Kasumi-1 (cell line): Measurements from ENCODE around the gene DLG5.

Source experiments
- DNase-seq, 2 experiments: peaks; one replicate each; lab custom pipeline; 2025; lab: John Stamatoyannopoulos, UW

Gene DLG5

DNA sequence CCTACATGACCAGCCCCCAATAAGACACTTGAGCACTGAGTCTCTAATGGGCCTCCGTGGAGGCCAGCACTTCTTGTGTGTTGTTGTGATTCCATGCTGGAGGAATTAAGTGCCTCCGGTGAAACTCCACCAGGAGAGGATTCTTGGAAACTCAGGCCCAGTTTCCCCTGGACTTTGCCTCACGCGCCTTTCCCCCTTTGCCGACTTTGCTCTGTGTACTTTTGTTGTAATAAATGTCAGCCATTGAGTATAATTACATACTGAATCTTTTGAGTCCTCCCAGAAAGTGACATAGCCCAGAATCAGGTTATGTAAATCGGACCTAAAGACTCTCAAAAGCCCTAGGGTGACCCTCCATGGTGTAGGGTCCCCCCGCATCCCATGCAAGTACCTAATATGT is 82.4 kb downstream of the DLG5 start:
- DNase-seq: no peak

DNA sequence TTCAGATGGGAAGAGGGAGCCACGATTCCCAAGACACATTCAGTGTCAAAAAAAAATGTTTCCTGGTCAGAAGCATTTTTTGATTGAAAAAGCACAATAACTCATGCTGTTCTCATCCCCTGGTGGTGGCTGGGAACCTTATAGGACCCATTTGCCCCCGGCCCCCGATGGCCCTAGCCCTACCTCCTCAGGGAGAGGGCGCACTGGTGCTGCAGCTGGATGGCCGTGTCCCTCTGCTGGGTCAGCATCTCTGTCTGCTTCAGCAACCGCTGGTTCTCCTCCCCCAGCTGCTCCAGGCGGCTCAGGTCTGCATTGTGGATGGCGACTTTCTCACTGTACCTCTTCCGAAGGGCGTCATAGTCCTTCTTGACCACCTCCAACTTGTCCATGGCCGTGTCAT is 83.3 kb downstream of the DLG5 start:
- no peak for DNase-seq

DNA sequence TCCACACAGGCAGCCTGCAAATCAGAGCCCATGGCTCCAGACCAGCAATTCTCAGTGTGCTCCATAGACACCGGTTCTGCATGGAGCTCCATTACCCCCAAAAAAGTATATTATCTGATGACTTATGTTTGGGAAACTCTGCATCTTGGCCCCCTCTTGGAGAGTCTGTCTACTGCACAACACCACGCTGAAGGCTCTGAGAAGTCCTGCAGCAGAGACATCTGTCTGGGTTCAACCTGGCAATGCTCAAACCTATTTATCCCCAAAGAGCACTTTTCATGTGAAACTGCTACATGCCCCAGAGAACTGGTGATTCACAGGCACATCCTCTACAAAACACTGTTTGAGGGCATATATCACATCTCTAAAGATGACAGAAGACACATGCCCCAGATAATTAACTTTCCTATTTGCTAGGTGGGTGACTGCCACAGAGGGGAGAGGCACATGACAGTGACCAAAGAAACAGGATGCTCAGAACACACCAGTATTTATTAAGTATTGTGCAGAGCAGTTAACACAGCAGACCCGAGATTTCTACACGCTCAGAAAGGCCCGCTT is 83.8 kb downstream of the DLG5 start:
- no peak for DNase-seq

DNA sequence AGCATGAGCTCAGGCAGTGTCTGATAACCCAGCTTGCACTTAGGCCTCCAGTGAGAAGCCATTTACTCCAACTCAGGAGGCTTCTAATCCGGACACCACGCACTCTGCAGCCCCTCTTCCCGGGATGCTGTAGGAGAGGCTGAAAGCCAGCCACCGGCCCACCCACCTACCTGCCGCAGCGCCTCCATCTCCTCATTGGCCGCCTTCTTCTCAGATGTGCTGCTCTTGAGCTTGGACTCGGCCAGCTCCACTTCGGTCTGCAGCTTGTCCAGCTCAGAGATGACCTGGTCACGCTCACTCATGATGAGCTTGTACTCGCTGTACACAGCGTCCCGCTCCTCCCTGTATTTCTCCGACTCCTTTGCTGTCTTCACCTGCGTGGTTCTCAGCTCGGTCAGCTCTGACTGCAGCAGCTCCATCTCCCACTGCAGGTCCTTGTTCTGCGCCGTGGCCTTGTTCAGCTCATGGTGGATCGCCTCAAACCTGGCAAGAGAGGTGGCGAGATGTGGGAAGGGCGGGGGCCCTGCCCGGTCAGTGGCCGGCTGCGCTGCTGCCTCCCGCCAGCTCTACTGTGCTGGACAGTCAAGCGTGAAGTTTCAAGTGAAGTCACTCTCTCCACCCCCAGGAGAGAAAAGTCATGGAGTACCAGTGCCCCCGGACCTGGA is 84.7 kb downstream of the DLG5 start:
- DNase-seq: no peak

DNA sequence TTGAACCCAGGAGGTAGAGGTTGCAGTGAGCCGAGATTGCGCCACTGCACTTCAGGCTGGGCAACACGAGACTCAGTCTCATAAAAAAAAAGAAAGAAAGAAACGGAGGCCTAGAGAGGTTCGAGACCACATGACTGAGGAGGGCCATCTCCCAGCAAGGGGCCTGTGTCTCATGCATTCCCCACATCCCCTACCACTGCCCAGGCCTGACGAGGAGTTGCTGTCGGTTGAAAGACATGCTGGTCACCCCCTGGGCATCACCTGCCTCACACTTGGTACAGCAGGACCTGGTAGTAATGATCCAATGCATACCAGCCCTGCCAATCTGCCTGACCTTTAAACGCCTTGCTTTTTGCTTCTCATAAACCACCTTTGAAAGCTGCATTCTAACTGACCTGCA is 85.9 kb downstream of the DLG5 start:
- DNase-seq: no peak

DNA sequence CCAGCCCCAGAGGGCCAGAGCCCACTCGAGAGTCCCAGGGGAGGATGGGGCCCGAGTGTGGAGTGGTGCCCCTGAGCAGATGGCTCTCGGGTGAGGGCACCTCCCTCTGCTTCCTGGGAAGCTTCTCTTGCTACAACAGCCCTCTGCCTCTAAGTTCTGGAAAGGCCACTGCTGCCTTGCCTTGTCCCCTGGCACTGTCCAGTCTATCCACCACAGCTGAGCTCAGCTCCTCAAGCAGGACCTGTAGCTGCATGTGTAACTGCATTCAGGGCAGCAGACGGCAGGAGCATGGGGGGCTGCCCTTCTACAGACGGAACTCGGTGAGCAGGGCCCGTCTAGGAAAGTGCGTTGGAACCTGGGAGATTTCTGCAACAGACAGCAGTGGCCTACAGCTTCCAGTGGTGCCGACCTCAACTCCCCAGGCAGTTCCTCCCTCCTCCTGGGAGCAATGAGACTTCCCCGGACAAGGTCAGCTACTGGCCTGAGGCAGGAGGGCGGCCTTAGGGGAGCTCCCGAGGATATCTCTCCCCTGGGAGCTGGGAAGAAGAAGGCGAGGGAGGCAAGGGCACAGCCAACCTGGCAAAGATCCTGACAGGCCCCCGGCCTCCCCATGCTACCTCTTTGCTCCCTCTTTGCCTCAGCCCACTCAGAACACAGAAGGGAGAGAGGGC is 88.5 kb downstream of the DLG5 start:
- DNase-seq: no peak

DNA sequence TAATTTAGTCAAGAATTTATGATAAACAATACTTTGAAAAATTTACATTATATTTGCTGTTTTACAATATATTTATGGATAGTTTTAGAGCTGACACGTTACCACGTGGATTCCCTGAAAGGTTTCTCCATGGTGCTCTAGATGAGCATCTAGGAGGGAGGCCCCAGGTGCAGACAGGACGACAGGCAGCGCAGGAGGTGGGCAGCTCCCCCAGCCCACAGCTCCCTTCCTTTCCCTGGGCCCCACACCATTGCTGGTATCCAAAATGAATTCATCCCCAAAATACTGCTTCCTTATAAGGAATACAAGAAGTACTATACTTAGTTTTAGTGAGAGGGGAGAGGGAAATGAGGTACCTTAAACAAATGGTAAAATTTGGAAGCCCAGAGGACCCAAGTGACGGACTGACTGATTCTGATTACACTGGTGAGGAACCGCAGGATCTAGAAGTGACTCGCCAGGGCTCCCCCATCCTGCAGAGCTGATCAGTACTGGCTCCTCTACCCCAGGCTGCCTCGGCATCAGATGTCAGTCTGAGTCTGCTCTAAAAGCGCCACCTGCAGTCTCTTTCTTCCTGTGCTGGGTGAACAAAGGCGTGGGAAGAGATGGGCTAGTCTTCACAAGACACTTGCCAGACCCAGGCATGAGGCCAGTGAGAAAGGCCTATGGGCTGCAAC is 89.2 kb downstream of the DLG5 start:
- peak; percentile 96 for DNase-seq

DNA sequence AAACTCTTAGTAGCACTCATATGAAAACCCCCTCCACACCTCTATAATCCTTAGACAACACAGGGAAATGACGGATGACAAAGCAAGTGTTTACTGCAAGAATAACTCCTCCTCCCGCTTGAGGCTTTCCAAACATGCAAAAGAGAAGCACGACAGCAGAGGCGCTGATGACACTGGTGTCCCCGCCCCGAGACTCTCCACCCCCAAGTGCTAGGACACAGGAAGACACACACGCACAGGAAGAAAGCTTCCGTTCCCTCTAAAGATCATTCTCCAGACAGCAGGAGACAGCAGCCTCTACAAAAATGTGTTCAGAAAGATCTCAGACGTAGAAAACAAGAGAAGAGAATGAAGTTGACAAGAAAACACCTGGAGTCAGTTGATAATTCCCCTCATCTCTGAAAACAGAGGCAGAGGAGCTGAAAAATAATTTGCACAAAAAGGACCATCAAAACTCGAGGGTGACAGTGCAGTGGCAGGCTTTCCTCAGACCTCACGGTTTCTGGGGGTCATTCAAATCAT is 90.2 kb downstream of the DLG5 start:
- peak; percentile 96 to 98 for DNase-seq

DNA sequence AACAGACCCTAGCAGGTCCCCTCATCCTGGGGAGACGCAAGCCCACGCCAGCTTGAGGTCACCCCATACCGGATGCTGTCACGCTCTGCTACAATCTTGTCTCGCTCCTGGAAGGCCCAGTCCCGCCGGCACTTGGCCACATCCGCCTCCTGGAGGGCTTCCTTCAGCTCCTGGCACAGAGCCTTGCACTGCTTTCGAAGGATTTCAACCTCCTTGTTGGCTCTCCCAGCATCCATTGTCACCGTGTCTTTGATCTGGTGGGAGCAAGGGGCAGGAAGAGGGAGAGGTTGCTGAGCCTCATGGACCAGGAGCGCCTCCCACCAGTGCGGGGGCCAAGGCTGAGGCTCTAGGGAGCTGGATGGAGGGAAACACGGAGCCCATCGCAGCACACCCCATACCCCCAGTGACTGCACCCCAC is 90.9 kb downstream of the DLG5 start:
- DNase-seq: peak; percentile 27

DNA sequence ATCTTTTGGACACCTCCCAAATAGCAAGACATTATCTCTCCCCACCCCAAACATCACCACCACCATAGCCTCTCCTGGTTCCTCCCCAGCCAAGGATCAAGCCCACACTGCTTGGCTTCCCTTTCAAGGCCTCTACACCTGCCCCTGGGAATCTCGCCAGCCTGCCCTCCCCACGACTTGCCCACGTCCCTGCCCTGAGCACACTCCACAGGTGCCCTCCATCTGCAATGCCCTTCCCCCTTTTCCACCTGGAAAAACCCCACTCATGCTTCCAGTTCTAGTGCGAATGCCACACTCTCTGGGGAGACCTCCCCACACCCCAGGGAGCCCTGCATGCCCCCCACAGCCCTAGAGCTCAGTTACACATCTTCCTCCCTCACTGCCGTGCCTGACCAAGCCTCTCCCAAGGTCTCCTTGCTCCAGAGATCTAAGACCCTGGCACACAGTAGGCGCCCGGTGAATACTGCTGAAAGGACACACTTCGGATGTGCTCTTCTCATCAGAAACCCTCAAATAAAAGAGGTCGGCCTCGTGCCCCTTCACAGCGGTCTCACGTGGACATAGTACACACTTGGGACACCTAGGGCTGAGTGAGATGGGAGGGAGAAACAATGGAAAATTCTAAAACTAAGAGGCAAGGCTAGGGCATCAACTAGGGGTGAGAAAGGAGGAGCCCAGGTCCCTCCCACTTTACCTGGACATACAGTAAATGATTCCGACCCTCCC is 91.4 kb downstream of the DLG5 start:
- DNase-seq: no peak

DNA sequence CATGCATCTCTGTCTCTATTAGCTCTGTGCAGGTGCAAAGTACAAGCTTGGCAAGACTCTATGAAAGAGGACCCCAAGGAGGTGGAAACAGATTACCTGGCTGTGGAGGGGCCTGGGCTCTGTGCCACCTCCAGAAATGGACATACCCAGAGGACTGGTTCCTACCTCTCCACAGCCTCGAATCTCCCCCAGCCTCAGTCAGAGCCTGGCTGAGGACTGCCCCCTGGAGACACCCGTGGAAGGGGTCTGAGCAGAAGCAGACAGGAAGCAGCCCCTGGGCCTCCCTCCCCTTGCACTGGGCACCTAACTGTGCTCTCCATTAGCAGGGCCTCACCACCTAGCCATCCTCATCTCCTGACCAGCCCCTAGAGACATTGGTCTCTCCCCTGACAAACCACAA is 92.0 kb downstream of the DLG5 start:
- no peak for DNase-seq

DNA sequence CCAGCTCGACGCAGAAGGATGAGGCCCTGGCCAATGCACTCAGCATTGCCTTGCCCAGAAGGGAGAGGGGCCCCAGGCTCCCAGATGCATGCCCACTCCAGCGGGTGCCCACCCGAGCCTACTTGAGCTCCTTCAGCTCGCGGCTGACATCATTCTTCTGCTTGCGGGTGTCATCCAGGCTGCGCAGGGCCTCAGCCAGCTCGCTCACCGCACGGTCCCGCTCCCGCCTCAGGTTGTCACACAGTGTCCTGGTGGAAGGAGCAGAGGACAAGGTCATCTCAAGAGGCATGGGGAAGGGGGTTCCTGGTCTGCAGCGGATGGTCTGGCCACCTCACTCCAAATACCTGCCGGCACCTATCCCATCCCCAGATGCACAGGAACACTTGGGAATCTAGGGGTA is 92.8 kb downstream of the DLG5 start:
- DNase-seq: no peak

DNA sequence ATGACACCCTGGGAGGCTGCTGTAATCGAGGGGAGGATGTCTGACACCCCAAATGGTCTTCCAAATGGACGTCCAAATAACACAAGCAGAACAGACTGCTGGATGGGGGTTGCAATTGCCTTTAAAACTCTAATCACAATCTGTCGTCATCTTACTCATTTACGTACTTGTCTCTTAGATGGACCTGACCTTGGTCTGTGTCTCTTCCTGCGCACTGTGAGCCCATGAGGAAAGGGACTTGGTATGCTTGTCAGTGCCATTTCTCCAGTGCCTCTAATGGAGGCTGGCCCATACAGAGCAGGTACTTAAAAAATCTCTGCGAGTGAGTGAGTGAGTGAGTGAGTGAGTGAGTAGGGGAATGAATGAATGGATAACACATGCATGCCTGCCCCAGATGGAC is 93.3 kb downstream of the DLG5 start:
- no peak for DNase-seq

DNA sequence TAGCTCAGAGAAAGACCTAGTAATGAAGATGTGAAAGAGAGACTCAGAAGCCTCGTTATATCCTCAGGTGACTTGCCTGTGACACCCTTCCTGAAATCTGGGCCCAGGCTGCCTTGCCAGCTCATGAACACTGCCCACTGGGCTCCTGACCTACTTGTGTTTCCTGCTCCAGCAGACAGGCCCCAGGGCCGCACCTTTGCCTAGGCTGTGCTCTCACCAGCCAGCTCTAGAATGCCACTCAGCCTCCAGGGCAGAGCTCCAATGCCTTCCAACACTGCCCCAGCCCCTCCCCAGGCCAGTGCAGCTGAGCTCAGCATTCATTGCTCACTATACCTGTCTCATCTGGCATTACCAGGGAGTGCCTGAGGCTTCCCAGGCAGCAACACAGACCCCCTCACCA is 94.3 kb downstream of the DLG5 start:
- no peak for DNase-seq

DNA sequence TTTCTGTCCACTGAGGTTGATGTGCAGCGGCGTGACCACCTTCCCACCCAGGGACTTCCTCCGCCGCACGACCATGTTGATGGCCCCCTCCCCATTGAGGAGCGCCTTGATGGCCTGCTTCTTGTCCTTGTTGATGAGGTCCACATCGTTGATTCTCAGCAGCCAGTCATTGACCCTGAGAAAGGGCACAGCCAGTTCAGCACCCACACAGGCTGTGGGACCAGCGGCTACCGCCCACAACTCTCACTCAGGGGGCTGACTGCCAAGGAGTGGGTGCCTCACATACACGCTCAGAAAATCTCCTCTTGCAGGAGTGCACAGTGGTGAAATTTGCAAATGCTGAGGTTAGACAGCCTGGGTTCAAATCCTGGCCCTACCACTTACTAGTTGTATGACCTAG is 97.2 kb downstream of the DLG5 start:
- DNase-seq: no peak

DNA sequence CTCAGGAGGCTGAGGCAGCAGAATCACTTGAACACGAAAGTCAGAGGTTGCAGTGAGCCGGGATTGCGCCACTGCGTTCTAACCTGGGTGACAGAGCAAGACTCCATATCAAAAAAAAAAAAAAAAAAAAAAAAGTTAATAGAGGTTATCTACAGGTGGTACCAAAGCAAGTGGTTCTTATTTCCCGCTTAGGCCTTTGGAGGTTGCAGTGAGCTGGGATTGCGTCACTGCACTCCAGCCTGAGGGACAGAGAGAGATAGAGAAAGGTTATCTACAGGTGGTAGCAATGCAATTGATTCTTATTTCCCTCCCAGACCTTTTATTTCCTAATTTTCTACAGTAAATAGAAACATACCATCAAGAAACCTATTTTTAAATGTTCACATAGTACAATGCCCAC is 98.2 kb downstream of the DLG5 start:
- no peak for DNase-seq

DNA sequence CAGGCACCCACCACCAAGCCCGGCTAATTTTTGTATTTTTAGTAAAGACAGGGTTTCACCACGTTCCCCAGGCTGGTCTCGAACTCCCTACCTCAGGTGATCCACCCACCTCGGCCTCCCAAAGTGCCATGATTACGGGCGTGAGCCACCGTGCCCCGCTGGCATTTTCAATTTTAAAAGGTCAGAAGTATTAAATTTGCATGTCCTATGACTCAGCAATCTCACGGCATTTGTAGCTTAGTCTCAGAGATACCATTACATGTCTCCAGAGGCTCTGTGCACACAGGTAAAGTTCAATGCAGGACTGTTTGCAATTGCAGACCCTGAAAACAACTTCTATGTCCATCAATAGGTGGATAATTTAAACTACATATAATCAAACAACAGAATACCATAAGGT is 99.2 kb downstream of the DLG5 start:
- no peak for DNase-seq

DNA sequence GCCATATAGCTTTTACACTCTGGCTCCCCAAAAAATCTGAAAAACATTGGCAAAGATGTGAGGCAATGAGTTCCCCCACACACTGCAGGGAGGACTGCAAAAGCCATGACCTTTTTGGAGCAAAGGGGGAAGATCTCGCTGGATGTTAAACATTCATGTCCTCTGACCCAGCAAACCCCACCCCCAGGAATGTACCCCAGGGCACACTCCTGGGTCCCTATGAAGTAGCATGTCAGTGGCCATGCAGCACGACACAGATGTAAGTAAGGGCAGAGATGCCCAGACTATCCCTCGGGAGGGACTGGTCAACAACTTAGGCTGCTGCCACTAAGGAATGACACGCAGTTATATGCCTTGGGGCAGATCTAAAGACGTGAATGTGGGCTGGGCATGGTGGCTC is 100.6 kb downstream of the DLG5 start:
- no peak for DNase-seq

DNA sequence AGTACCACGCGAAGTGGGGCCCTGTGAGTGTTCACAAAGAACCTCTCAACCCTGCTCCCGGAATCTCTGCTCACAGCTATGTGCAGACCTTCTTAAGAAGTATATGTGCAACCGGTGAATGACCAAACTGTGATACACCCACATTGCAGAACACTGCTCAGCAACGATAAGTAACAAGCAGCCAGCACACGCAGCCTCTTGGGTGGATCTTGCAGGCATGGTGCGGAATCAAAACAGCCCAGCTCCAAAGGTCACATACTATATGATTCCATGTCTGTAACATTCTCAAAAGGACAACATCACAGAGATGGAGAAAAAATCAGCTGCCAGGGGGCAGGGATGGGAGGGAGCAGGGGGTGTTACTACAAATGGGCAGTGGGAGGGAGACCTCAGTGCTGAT is 101.6 kb downstream of the DLG5 start:
- DNase-seq: no peak

DNA sequence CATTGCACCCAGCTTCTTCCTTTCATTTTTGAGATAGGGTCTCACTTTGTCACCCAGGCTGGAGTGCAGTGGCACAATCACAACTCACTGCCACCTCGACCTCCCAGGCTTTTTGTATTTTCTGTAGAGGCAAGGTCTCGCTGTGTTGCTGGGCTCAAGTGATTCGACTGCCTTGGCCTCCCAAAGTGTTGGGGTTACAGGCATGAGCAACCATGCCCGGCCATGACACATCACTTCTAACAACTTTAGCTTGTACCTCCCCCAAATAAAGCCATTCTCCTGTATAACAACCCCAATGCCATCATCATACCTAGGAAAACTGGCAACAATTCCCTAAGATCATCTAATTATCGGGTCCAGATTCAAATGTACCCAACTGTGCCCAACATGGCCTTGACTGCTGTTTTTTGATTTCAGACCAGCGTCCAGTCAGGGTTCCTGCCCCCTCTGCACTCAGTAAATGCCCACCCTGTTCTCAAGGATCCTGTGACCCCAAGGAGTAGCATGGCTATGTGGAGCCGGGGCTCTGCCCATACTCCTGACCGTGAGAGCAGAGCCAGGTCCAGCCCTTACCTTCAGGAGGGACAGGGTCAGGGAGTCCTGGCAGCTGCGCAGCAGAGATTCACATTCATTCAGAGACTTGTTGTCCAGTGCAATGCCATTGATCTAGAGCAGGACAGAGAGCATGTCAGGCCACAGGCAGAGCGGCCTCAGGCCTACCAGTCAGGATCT is 102.6 kb downstream of the DLG5 start:
- no peak for DNase-seq

DNA sequence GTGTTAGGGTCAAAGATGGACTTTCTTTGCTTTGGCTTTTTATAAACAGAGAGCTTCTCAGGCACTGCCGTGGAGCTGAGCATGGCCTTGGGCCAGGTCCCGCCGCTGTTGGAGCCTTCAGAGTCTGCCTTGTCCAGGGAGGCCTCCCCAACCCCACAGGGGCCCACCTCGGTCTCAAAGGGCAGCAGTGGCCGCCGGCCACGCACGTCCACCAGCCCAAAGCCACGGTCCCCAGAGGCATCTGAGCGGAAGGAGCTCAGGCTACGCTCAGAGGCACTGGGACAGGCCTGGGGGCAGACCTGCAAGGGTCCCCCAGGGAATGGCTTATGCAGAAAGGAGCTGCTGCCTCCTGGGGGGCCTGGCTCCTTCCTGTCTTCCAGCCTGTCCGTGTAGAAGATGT is 105.0 kb downstream of the DLG5 start:
- DNase-seq: no peak

DNA sequence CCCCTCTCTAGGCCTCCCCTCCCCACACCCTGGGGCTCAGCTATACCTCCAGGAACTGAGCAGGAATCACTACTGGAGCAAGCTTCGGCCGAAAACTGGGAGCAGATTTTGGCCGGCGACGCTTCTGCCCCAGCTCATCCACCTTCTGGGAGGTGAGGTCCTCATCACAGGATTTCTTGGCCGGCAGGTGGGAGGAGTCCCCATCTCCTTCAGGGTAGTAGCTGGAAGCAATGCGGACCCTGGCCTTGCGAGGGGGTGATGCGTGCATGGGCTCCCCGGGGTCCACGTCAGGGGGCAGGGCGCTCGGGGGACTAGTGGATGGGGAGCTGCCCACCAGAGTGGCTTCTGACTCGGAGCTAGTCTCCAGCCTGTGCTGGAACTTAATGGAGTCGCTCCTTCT is 105.5 kb downstream of the DLG5 start:
- no peak for DNase-seq
